Calu3 (cell line): Measurements from ENCODE around the gene MYH14. TPM values are rescaled to one million over a fixed set of nuclear protein-coding genes. Genes with fewer than 3 reads are reported as not detected.

Experiments used
- BruUV-seq: library from RNA; stranded (reverse); fragments of 400-500 nt; replicated peaks from 2 replicates; lab custom pipeline; 2021; lab: Mats Ljungman, UMichigan
- CTCF ChIA-PET: fragments of 300-600 bp; sonication (Branson Sonifier 250); formaldehyde crosslinking; loops from one replicate; lab custom pipeline; 2022; ENCODE audit warnings: antibody characterized with exemption; lab: Charles Lee
- DNase-seq: peaks from one replicate; pipeline ENCODE4 v3.0.0; 2022
- H3K27ac Mint-ChIP-seq: one replicate; pipeline ENCODE4 v1.8.0; 2022; ENCODE audit warnings: mixed read lengths; ENCODE audit not compliant: unreplicated experiment
- H3K27me3 Mint-ChIP-seq: one replicate; pipeline ENCODE4 v1.8.0; 2022; ENCODE audit warnings: mixed read lengths; ENCODE audit not compliant: unreplicated experiment
- H3K36me3 Mint-ChIP-seq: one replicate; pipeline ENCODE4 v1.8.0; 2022; ENCODE audit warnings: mild to moderate bottlenecking, moderate library complexity, mixed read lengths; ENCODE audit not compliant: insufficient read depth, unreplicated experiment
- H3K4me1 Mint-ChIP-seq: one replicate; pipeline ENCODE4 v1.8.0; 2022; ENCODE audit warnings: mild to moderate bottlenecking, low read depth, mixed read lengths; ENCODE audit not compliant: unreplicated experiment
- H3K4me3 Mint-ChIP-seq: one replicate; pipeline ENCODE4 v1.8.0; 2022; ENCODE audit warnings: mild to moderate bottlenecking, low read depth, moderate library complexity, mixed read lengths; ENCODE audit not compliant: unreplicated experiment
- H3K9me3 Mint-ChIP-seq: one replicate; pipeline ENCODE4 v1.8.0; 2022; ENCODE audit warnings: low read depth, mixed read lengths; ENCODE audit not compliant: unreplicated experiment
- intact Hi-C: fragments of 100-400 bp; cut with micrococcal nuclease; formaldehyde crosslinking; loops from one replicate; pipeline ENCODE4 v1.10.0; 2022; ENCODE audit not compliant: unreplicated experiment
- total RNA-seq: library from RNA; stranded (reverse); gene quantifications from 2 replicates; pipeline ENCODE4 v1.2.3, GENCODE V29; 2022
- TF ChIP-seq, protein P1 (sequence below): fragments of 200-600 bp; IDR thresholded peaks from one replicate; pipeline ENCODE4 v1.8.0; 2022; ENCODE audit warnings: antibody characterized with exemption; ENCODE audit not compliant: unreplicated experiment

The MYH14 gene
- total RNA-seq, 1 experiment from 2014 or later, result 255 TPM

- peak overlapping the region; percentile 2 for H3K27ac Mint-ChIP-seq
- CTCF ChIA-PET, result interaction anchor here (0.7 to 1.6 kb wide), 13 partner anchors 9 to 565 kb away, joined by 3 to 11 read pairs (median 5); partner anchors contain the start of genes KCNC3 and POLD1
- H3K9me3 Mint-ChIP-seq, result no peaks in the 10 kb centered on the region
- DNase-seq, result peak; percentile 82
- no peaks in the 10 kb centered on the region for H3K4me1 Mint-ChIP-seq
- H3K4me3 Mint-ChIP-seq, result peak overlapping the region; percentile 76
- intact Hi-C loops, result no loop called here
- BruUV-seq, result no TSS peak
- TF ChIP-seq, protein P1, sequence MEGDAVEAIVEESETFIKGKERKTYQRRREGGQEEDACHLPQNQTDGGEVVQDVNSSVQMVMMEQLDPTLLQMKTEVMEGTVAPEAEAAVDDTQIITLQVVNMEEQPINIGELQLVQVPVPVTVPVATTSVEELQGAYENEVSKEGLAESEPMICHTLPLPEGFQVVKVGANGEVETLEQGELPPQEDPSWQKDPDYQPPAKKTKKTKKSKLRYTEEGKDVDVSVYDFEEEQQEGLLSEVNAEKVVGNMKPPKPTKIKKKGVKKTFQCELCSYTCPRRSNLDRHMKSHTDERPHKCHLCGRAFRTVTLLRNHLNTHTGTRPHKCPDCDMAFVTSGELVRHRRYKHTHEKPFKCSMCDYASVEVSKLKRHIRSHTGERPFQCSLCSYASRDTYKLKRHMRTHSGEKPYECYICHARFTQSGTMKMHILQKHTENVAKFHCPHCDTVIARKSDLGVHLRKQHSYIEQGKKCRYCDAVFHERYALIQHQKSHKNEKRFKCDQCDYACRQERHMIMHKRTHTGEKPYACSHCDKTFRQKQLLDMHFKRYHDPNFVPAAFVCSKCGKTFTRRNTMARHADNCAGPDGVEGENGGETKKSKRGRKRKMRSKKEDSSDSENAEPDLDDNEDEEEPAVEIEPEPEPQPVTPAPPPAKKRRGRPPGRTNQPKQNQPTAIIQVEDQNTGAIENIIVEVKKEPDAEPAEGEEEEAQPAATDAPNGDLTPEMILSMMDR, result peak; percentile 98
- H3K27me3 Mint-ChIP-seq, result peaks cover 36% of the 10 kb centered on the region
- peaks cover 10% of the 10 kb centered on the region for H3K36me3 Mint-ChIP-seq
Observed at GRCh38 chr19:50357178-50358100, 154.0 kb downstream of the MYH14 start.

DNA sequence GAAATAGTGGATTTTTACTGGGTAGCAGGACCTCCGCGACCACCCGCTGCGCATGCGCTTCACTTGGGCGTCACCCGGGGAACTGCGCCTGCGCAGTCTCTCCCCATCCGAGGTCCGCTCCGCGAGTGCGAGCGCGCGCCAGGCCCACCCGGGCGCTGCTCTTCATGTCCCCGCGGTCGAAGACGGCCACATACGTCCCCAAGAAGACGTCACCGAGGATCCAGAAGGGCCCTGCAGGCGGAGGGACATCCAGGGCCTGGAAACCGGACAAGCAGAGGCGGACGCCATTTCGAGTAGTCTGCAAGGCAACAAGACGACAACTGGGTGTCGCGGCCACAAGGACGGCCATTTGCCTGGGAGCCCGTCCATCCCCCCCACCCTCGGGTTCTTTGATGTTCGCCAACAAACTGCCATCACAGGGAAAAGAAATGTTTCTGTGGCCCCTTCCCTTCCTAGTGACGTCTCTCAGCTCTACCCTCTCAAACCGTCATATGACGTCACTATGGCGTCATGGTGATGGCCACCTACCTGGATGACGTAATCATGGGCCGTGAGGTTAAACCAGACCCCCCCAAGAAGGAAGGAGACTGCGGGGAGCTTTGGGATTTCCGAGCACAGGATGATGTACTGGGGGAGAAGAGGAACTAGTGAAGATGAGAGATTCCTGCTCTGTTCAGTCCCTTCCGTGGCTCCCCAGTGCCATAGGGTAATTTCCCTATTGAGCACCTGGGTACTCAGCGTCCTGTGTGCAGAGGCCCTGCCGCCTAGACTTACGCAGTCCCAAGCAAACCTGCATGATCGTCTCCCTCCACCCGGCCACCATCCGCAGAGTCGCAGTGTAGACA, 155.3 kb downstream of the MYH14 start:
- intact Hi-C loops, result no loop called here
- Mint-ChIP-seq H3K27me3 (peaks cover 47% of the 10 kb centered on the region), H3K36me3 (peaks cover 10% of the 10 kb centered on the region), H3K27ac (no peak overlapping the region), H3K4me1 (peaks cover 7% of the 10 kb centered on the region), H3K4me3 (peak overlapping the region; percentile 12), H3K9me3 (no peaks in the 10 kb centered on the region)
- TF ChIP-seq, protein P1, result no peak
- CTCF ChIA-PET, result no interaction called here
- no peak for DNase-seq
- no TSS peak for BruUV-seq

DNA sequence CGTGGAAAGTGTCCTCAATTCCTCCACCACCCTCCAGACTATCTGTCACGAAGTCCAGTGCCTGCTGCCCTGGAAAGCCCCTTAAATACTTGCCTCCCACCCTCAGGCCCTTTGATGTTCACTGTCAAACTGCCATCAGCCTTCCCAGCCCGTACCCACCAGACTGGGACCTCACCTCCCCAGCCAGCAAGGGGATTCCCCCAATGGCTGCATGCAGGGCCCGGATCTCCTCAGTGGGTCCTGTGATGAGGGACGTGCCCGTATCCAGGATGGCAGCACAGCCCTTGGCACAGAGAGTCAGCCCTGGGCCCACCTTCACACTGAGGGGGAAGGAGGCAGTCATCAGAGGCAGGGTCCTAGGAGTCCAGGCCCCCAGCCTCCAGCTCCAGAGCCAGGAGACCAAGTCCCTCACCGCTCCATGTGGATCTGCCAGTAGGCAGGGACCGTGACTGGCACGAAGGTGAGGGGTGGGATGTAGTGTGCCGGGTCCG, 156.0 kb downstream of the MYH14 start:
- BruUV-seq, result no TSS peak
- intact Hi-C loops, result no loop called here
- peak overlapping the region; percentile 12 for H3K4me3 Mint-ChIP-seq
- DNase-seq, result no peak
- no peaks in the 10 kb centered on the region for H3K9me3 Mint-ChIP-seq
- CTCF ChIA-PET, result no interaction called here
- H3K27ac Mint-ChIP-seq, result no peak overlapping the region
- H3K27me3 Mint-ChIP-seq, result peaks cover 47% of the 10 kb centered on the region
- H3K36me3 Mint-ChIP-seq, result peaks cover 10% of the 10 kb centered on the region
- peaks cover 7% of the 10 kb centered on the region for H3K4me1 Mint-ChIP-seq
- TF ChIP-seq, protein P1, result no peak

Other genes with a start within 250 kb of the MYH14 start
- not detected in 2 replicates for gene SIGLEC11, start 242.4 kb upstream of the MYH14 start, total RNA-seq
- gene VRK3, start 178.2 kb upstream of the MYH14 start, total RNA-seq, result 68.4 and 74.5 TPM in 2 replicates
- 27.2 and 28.8 TPM in 2 replicates for gene ZNF473, start 177.6 kb upstream of the MYH14 start, total RNA-seq
- not detected in 2 replicates for gene IZUMO2, start 40.3 kb upstream of the MYH14 start, total RNA-seq
- 5.3 and 6.8 TPM in 2 replicates for gene KCNC3, start 125.8 kb downstream of the MYH14 start, total RNA-seq
- 1.9 and 3.6 TPM in 2 replicates for gene NAPSA, start 162.0 kb downstream of the MYH14 start, total RNA-seq
- gene NR1H2, start 172.8 kb downstream of the MYH14 start, total RNA-seq, result 72.7 and 77.5 TPM in 2 replicates
- gene POLD1, start 180.7 kb downstream of the MYH14 start, total RNA-seq, result 67.1 and 81.9 TPM in 2 replicates
- gene SPIB, start 215.3 kb downstream of the MYH14 start, total RNA-seq, result 1.2 and 1.3 TPM in 2 replicates
- gene MYBPC2, start 229.3 kb downstream of the MYH14 start, total RNA-seq, result not detected in 2 replicates